ENCODE measurements around the gene ULK1. TPM values are rescaled to one million over a fixed set of nuclear protein-coding genes. Genes with fewer than 3 reads are reported as not detected.
"Not testable (repeated sequence)": the region's sequence is repeated elsewhere in the genome, so short reads cannot be mapped to it uniquely, and the experiment has no call there.

ULK1 gene
- total and polyA plus RNA-seq, 2 donors from 2014 or later, result 11.4 to 33.4 TPM

DNA sequence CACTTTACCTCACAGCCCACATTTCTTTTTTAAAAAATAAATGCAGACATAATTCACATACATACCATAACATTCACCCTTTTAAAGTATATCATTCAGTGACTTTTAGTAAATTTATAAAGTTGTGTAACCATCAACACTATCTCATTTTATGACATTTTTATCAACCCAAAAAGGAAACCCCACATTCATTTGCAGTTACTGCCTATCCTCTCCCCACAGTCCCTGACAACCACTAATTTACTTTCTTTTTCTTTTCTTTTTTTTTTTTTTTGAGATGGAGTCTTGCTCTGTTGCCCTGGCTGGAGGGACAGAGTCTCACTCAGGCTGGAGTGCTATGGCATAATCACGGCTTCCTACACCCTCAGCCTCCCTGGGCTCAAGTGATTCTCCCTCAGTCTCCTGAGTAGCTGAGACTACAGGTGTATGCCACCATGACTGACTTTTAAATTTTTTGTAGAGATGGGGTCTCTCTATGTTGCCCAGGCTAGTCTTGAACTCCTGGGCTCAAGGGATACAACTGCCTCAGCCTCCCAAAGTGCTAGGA is 53.8 kb downstream of the ULK1 start:
- no peak for TF ChIP-seq CTCF (IDR thresholded peaks at IDR 0.05; ENCODE audit: borderline replicate concordance, extremely low read depth, insufficient read depth)
- H3K27ac ChIP-seq (ENCODE audit: low read depth in 2 of 2, low read length in 2 of 2), result no peak overlapping the region
- H3K36me3 ChIP-seq (ENCODE audit: control insufficient read depth in 2 of 3, insufficient read depth in 3 of 3, low read length in 3 of 3), result peaks cover 0 to 3% (median 0%) of the 10 kb centered on the region in 3 donors
- peaks cover 0 to 4% (median 0%) of the 10 kb centered on the region in 3 donors for H3K4me1 ChIP-seq (ENCODE audit: control insufficient read depth in 2 of 3, insufficient read depth in 2 of 3, low read depth in 1 of 3, low read length in 3 of 3)
- no peaks in the 10 kb centered on the region for H3K9me3 ChIP-seq (ENCODE audit: control insufficient read depth in 2 of 3, insufficient read depth in 1 of 3, low read length in 3 of 3)
- H3K27me3 ChIP-seq (ENCODE audit: control insufficient read depth, insufficient read depth, low read length), result no peaks in the 10 kb centered on the region
- FAIRE-seq (no peak), DNase-seq (no peak)
- no peak overlapping the region for H3K4me3 ChIP-seq (ENCODE audit: low read length in 3 of 3)
- H3K9ac ChIP-seq (ENCODE audit: low read length in 3 of 3), result no peak overlapping the region
- intact Hi-C loops (cut with DNase I), result no loop called here

GRCh38 chr12:131948713-131949430 is 54.5 kb downstream of the ULK1 start:
- H3K4me1 ChIP-seq (ENCODE audit: control insufficient read depth in 2 of 3, insufficient read depth in 2 of 3, low read depth in 1 of 3, low read length in 3 of 3); H3K9me3 ChIP-seq (ENCODE audit: control insufficient read depth in 2 of 3, insufficient read depth in 1 of 3, low read length in 3 of 3); intact Hi-C loops (cut with DNase I); H3K27me3 ChIP-seq (ENCODE audit: control insufficient read depth, insufficient read depth, low read length); FAIRE-seq; H3K36me3 ChIP-seq (ENCODE audit: control insufficient read depth in 2 of 3, insufficient read depth in 3 of 3, low read length in 3 of 3): not testable (repeated sequence)
- Histone ChIP-seq H3K9ac (ENCODE audit: low read length in 3 of 3) (peak overlapping the region in 1 of 3 donors; percentile 40), H3K4me3 (ENCODE audit: low read length in 3 of 3) (peak overlapping the region; percentile 24 to 77 (median 53)), H3K27ac (ENCODE audit: low read depth in 2 of 2, low read length in 2 of 2) (peak overlapping the region; percentile 51 to 76)
- DNase-seq, result peak in 1 of 5 donors; percentile 8

- Histone ChIP-seq H3K9ac (ENCODE audit: low read length in 3 of 3) (peak within 1 kb of the TSS; percentile 39 to 91 (median 77)), H3K4me3 (ENCODE audit: low read length in 3 of 3) (peak within 1 kb of the TSS; percentile 68 to 78 (median 77)), H3K4me1 (ENCODE audit: control insufficient read depth in 2 of 3, insufficient read depth in 2 of 3, low read depth in 1 of 3, low read length in 3 of 3) (peaks cover 0 to 4% (median 0%) of the 10 kb centered on the region in 3 donors), H3K9me3 (ENCODE audit: control insufficient read depth in 2 of 3, insufficient read depth in 1 of 3, low read length in 3 of 3) (no peaks in the 10 kb centered on the region), H3K27me3 (ENCODE audit: control insufficient read depth, insufficient read depth, low read length) (no peaks in the 10 kb centered on the region), H3K36me3 (ENCODE audit: control insufficient read depth in 2 of 3, insufficient read depth in 3 of 3, low read length in 3 of 3) (no peaks in the 10 kb centered on the region), H3K27ac (ENCODE audit: low read depth in 2 of 2, low read length in 2 of 2) (peak within 1 kb of the TSS; percentile 51 to 76)
- TF ChIP-seq CTCF (IDR thresholded peaks at IDR 0.05; ENCODE audit: borderline replicate concordance, extremely low read depth, insufficient read depth), result peak; percentile 68
- DNase-seq (peak; percentile 93 to 99 (median 96)), FAIRE-seq (no peak)
- intact Hi-C loops (cut with DNase I), result no loop called here
Observed at GRCh38 chr12:131949431-131950181, 55.2 kb downstream of the ULK1 start, which contains the start of gene EP400. EP400 (plus strand) TSS chr12:131949942; CDS start chr12:131960620, 10,678 bp downstream.
